Breast epithelium (tissue), 4 donors: ENCODE data around the gene FADS2. TPM values are rescaled to one million over a fixed set of nuclear protein-coding genes. Genes with fewer than 3 reads are reported as not detected.

Experiments used
- DNase-seq, 2 donors: peaks; one replicate each; pipeline ENCODE4 v3.0.0-alpha.2; 2019; ENCODE audit warnings: low spot score in 2 of 2
- H3K27ac ChIP-seq, 2 donors: fragments of 200-600 bp; sonication (generic) in 1 of 2; one replicate each; pipeline ENCODE4 v1.5.1; 2016 to 2019; ENCODE audit warnings: mild to moderate bottlenecking in 1 of 2
- H3K27me3 ChIP-seq, 2 donors: fragments of 200-600 bp; sonication (generic) in 1 of 2; one replicate each; pipeline versions ENCODE4 v1.5.1 to v1.6.0; 2017 to 2019; ENCODE audit warnings: control low read depth in 1 of 2, mild to moderate bottlenecking in 1 of 2
- H3K36me3 ChIP-seq: fragments of 200-600 bp; one replicate; pipeline ENCODE4 v1.5.1; 2019
- H3K4me1 ChIP-seq, 2 donors: fragments of 200-600 bp; sonication (generic); one replicate each; pipeline ENCODE4 v1.5.1; 2016 to 2019; ENCODE audit warnings: control low read depth in 1 of 2
- H3K4me3 ChIP-seq, 3 donors: fragments of 200-600 bp; sonication (generic); 1 replicate in 2 of 3; 2 replicates in 1 of 3; pipeline ENCODE4 v1.5.1; 2016 to 2019; ENCODE audit warnings: mild to moderate bottlenecking in 3 of 3, moderate library complexity in 2 of 3
- H3K9me3 ChIP-seq, 2 donors: fragments of 200-600 bp; sonication (generic) in 1 of 2; one replicate each; pipeline ENCODE4 v1.5.1; 2016 to 2019; ENCODE audit warnings: control low read depth in 1 of 2
- CTCF ChIP-seq, 3 donors: fragments of 450-650 bp; IDR thresholded peaks; one replicate each; pipeline ENCODE4 v1.5.1; 2016 to 2017; ENCODE audit warnings: antibody characterized with exemption in 3 of 3, mild to moderate bottlenecking in 3 of 3, moderate library complexity in 3 of 3
- POLR2A ChIP-seq: fragments of 450-650 bp; IDR thresholded peaks from one replicate; pipeline ENCODE4 v1.6.1; 2016; ENCODE audit warnings: antibody characterized with exemption, mild to moderate bottlenecking, moderate library complexity
- POLR2AphosphoS5 ChIP-seq, 3 donors: sonication (generic); formaldehyde crosslinking; IDR thresholded peaks; one replicate each; pipeline ENCODE4 v1.6.1; 2017; ENCODE audit warnings: antibody characterized with exemption in 3 of 3
- intact Hi-C: fragments of 100-400 bp; cut with DNase I; formaldehyde crosslinking; loops from one replicate; pipeline ENCODE4 v1.15.1; 2023; ENCODE audit warnings: low total_unique reads
- total RNA-seq, 3 donors: library from RNA; depleted of rRNA; stranded (reverse); fragments of >200 nt; gene quantifications; one replicate each; pipeline ENCODE4 v1.1.0, GENCODE V29; 2016

The FADS2 gene
- total RNA-seq, 3 donors from 2014 or later: 5.6 to 35.8 (median 7.5) TPM

GRCh38 chr11:61887839-61888494 lies 59.9 kb downstream of the FADS2 start:
- TF ChIP-seq POLR2A (no peak), CTCF (IDR thresholded peaks at IDR 0.05) (no peak), POLR2AphosphoS5 (IDR thresholded peaks at IDR 0.05) (peak in 2 of 3 donors; percentile 47 to 67)
- DNase-seq: peak; percentile 67 to 76
- peaks cover 4 to 7% of the 10 kb centered on the region in 2 donors for H3K4me1 ChIP-seq
- no peaks in the 10 kb centered on the region for H3K9me3 ChIP-seq
- H3K36me3 ChIP-seq: no peaks in the 10 kb centered on the region
- H3K27me3 ChIP-seq: no peaks in the 10 kb centered on the region
- H3K4me3 ChIP-seq: no peak overlapping the region
- intact Hi-C loops: loop anchor here (10.0 kb wide), 1 partner anchor 73 kb away; the partner anchor contains the start of gene FADS1
- peak overlapping the region; percentile 33 to 79 for H3K27ac ChIP-seq

- Histone ChIP-seq H3K4me3 (no peak overlapping the region), H3K27ac (peak overlapping the region; percentile 33 to 79), H3K27me3 (no peaks in the 10 kb centered on the region), H3K36me3 (no peaks in the 10 kb centered on the region), H3K4me1 (peaks cover 4 to 7% of the 10 kb centered on the region in 2 donors), H3K9me3 (no peaks in the 10 kb centered on the region)
- no peak for TF ChIP-seq POLR2AphosphoS5 (IDR thresholded peaks at IDR 0.05)
- intact Hi-C loops: loop anchor here (10.0 kb wide), 1 partner anchor 74 kb away; the partner anchor contains the start of gene FADS1
- DNase-seq: no peak
Measured at GRCh38 chr11:61888590-61888989, 60.5 kb downstream of the FADS2 start.

- H3K9me3 ChIP-seq: no peaks in the 10 kb centered on the region
- no peak for TF ChIP-seq CTCF (IDR thresholded peaks at IDR 0.05)
- TF ChIP-seq POLR2AphosphoS5 (IDR thresholded peaks at IDR 0.05): no peak
- intact Hi-C loops: loop anchor here (10.0 kb wide), 1 partner anchor 75 kb away; the partner anchor contains the start of gene FADS1
- DNase-seq: no peak
- no peaks in the 10 kb centered on the region for H3K27me3 ChIP-seq
- no peak overlapping the region for H3K27ac ChIP-seq
- peaks cover 4 to 7% of the 10 kb centered on the region in 2 donors for H3K4me1 ChIP-seq
- H3K36me3 ChIP-seq: no peaks in the 10 kb centered on the region
- H3K4me3 ChIP-seq: peak overlapping the region in 2 of 3 donors; percentile 74 to 97
Measured at GRCh38 chr11:61889831-61890230, 61.7 kb downstream of the FADS2 start.

- Histone ChIP-seq H3K4me1 (peaks cover 4 to 7% of the 10 kb centered on the region in 2 donors), H3K4me3 (peak overlapping the region; percentile 74 to 97 (median 77)), H3K27me3 (no peaks in the 10 kb centered on the region), H3K27ac (peak overlapping the region; percentile 79 to 93), H3K9me3 (no peaks in the 10 kb centered on the region), H3K36me3 (no peaks in the 10 kb centered on the region)
- peak in 1 of 2 donors; percentile 30 for DNase-seq
- intact Hi-C loops: no loop called here
- TF ChIP-seq POLR2AphosphoS5 (IDR thresholded peaks at IDR 0.05): peak in 2 of 3 donors; percentile 8 to 10
- TF ChIP-seq POLR2A: no peak
- TF ChIP-seq CTCF (IDR thresholded peaks at IDR 0.05): no peak
Measured at GRCh38 chr11:61890529-61891330, 62.6 kb downstream of the FADS2 start.

GRCh38 chr11:61891331-61892084 lies 63.4 kb downstream of the FADS2 start, which contains the start of gene FADS3:
Gene FADS3, minus strand, starts transcription at chr11:61891545. Its CDS starts 164 bp downstream, at chr11:61891381.
- no peaks in the 10 kb centered on the region for H3K9me3 ChIP-seq
- TF ChIP-seq CTCF (IDR thresholded peaks at IDR 0.05) (no peak), POLR2A (no peak), POLR2AphosphoS5 (IDR thresholded peaks at IDR 0.05) (no peak)
- H3K27me3 ChIP-seq: no peaks in the 10 kb centered on the region
- intact Hi-C loops: no loop called here
- peak; percentile 57 to 75 for DNase-seq
- H3K27ac ChIP-seq: peak within 1 kb of the TSS; percentile 79 to 93
- H3K36me3 ChIP-seq: no peaks in the 10 kb centered on the region
- H3K4me1 ChIP-seq: peaks cover 4 to 7% of the 10 kb centered on the region in 2 donors
- H3K4me3 ChIP-seq: peak within 1 kb of the TSS; percentile 74 to 97 (median 77)
